GM21619 (cell line): ENCODE results near the gene DMRTC2.

ENCODE experiments used
- ATAC-seq: cut with Tn5 transposase; IDR thresholded peaks from one replicate; pipeline ENCODE4 v1.9.1; 2021; ENCODE audit not compliant: unreplicated experiment

The DMRTC2 gene

GRCh38 chr19:41845001-41845050 lies at the start of gene DMRTC2:
DMRTC2 (plus strand) TSS chr19:41845042; CDS start chr19:41847429, 2,387 bp downstream.
- no peak for ATAC-seq

- no peak for ATAC-seq
These were observed 48.5 kb upstream of the DMRTC2 start, which contains the start of gene CEACAM3 for GRCh38 chr19:41796362-41796761. CEACAM3 (plus strand) TSS chr19:41796587; CDS start chr19:41796678, 91 bp downstream.

- no peak for ATAC-seq
These were observed 47.9 kb upstream of the DMRTC2 start for GRCh38 chr19:41796901-41797300.

GRCh38 chr19:41799444-41800000 lies 45.3 kb upstream of the DMRTC2 start:
- ATAC-seq = no peak

- ATAC-seq = no peak
These were observed 43.8 kb upstream of the DMRTC2 start for GRCh38 chr19:41801031-41801430.

- ATAC-seq = no peak
These were observed 43.0 kb upstream of the DMRTC2 start for GRCh38 chr19:41801792-41802211.

- no peak for ATAC-seq
These were observed 42.1 kb upstream of the DMRTC2 start for GRCh38 chr19:41802770-41803169.

GRCh38 chr19:41804336-41804735 lies 40.5 kb upstream of the DMRTC2 start:
- ATAC-seq = no peak

- no peak for ATAC-seq
These were observed 37.7 kb upstream of the DMRTC2 start for GRCh38 chr19:41807176-41807575.

GRCh38 chr19:41808663-41809566 lies 35.9 kb upstream of the DMRTC2 start:
- ATAC-seq = no peak

GRCh38 chr19:41810301-41810700 lies 34.5 kb upstream of the DMRTC2 start:
- no peak for ATAC-seq

GRCh38 chr19:41811036-41811435 lies 33.8 kb upstream of the DMRTC2 start:
- ATAC-seq = no peak

GRCh38 chr19:41811981-41812380 lies 32.9 kb upstream of the DMRTC2 start:
- ATAC-seq = no peak

GRCh38 chr19:41813911-41814310 lies 30.9 kb upstream of the DMRTC2 start:
- ATAC-seq = no peak

GRCh38 chr19:41815301-41815700 lies 29.5 kb upstream of the DMRTC2 start:
- no peak for ATAC-seq

- ATAC-seq = no peak
These were observed 28.1 kb upstream of the DMRTC2 start for GRCh38 chr19:41816761-41817160.

- ATAC-seq = no peak
These were observed 23.7 kb upstream of the DMRTC2 start for GRCh38 chr19:41821003-41821735.

GRCh38 chr19:41837981-41838708 lies 6.7 kb upstream of the DMRTC2 start:
- no peak for ATAC-seq

- no peak for ATAC-seq
These were observed 5.6 kb upstream of the DMRTC2 start for GRCh38 chr19:41839211-41839610.

GRCh38 chr19:41843371-41843770 lies 1.5 kb upstream of the DMRTC2 start:
- no peak for ATAC-seq

- ATAC-seq = no peak
These were observed 241 bp upstream of the DMRTC2 start, which contains the start of gene LYPD4 for GRCh38 chr19:41844601-41845000. LYPD4 (minus strand) TSS chr19:41844683; CDS start chr19:41839285, 5,398 bp downstream.
